GM18858 (cell line): Measurements from ENCODE around the gene BRDT.

ENCODE experiments used
- ATAC-seq: cut with Tn5 transposase; IDR thresholded peaks from one replicate; pipeline ENCODE4 v1.9.1; 2021; ENCODE audit not compliant: unreplicated experiment

Gene BRDT

DNA sequence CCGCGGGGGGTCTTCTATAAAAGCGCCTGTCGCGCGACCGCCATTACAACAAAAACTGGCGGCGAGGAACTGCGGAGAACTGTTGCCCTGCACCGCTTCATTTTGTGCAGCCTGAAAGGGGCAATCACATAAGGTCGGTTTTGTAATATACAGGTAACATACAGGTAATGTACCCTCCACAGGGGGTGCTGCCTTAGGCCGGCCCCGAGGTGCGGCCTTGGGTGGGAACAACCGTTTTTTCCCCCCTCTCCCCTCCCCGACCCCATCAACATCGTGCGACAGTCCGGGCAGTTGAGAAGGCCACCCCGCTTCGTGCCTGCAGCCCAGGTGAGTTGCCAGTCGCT is at the start of gene BRDT:
TSS of gene BRDT (plus strand) at position 46 of the 344 bp plus-strand sequence. CDS start 13,354 bp downstream, outside the sequence.
- no peak for ATAC-seq

DNA sequence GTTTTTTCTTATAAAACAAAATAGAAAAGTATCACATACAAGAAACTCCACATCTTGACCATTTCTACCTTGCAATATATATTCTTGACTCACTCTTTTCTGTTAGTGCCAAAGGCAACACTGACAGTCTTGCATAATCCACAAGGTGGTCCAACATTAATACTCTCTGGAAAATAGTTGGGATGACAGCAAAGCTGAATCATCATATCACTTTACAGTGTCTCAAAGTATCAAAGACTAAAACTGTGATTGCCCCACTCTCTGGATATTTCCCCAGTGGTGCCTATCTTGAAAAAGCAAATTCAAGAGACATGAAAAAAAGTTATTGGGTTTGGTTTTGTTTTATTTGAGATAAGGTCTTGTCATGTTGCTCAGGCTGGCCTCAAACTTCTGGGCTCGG is 48.6 kb upstream of the BRDT start:
- no peak for ATAC-seq

DNA sequence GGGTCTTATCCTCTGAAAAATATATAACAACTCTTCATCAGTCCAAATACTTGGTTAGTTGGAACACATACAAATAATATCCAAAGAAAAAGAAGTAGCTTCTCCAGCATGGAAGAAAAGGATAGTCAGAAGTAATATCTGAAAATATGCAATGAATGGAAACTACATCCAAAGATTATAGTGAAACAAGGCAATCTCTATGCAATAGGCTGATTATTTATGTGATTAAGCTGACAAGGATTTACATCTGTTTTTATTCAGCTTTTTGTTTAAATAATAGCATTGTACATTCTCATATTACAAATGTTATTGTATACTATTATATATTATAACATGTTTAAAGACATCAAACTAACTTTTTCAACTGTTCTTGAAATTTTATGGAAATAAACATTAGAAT is 48.0 kb upstream of the BRDT start:
- no peak for ATAC-seq

DNA sequence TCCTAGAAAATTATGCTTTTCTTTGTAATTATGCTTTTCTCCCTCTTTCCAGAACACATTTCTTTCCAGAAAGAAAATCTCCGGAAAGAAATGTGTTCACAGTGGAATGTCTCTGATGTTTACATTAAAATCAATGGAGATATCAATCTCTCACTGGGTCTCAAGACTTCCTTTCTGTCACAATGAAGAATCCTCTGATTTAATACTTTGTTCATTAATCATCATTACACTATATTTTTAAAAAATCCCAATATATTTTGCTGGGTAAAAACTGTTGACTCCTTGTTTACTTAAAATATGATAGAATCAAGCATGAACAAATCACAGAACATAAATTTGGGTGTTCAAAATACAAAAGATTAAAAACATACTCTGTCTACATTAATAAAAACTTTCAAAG is 36.9 kb upstream of the BRDT start:
- ATAC-seq, result no peak

DNA sequence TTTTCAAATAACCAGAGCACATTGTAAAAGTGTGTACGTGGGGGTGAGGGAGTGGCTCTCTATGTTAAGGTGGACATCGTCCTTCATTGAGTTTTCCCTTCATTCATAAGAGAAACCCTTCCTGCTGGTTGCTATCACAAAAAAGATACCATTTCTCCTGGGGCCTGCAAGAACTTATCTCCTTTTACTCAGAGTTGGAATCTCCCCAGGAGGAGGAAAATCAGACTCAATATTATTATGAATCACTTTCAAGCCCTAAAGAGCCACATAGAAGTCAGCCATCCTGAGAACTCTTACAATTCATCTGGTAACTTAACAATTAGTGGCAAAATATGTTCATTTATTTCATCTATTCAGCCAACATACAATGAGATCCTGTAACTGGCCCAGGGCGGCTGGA is 36.2 kb upstream of the BRDT start:
- no peak for ATAC-seq

DNA sequence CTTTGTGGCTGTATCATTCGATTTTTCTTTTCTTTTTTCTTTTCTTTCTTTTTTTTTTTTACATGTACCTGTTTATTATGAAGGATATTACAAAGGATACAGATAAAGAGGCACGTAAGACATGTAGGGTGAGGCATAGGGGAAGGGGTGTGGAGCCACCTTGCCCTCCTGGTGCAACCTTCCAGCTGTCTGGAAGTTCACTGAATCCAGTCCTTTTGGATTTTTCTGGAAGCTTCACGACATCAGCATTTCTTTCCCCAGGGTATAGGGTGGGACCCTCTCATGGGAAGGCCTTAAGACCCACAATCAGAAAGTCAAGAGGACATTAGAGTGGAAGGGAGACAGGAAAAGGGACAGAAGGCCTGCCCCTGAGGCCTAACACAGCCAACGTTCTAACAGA is 33.2 kb upstream of the BRDT start:
- ATAC-seq, result no peak

DNA sequence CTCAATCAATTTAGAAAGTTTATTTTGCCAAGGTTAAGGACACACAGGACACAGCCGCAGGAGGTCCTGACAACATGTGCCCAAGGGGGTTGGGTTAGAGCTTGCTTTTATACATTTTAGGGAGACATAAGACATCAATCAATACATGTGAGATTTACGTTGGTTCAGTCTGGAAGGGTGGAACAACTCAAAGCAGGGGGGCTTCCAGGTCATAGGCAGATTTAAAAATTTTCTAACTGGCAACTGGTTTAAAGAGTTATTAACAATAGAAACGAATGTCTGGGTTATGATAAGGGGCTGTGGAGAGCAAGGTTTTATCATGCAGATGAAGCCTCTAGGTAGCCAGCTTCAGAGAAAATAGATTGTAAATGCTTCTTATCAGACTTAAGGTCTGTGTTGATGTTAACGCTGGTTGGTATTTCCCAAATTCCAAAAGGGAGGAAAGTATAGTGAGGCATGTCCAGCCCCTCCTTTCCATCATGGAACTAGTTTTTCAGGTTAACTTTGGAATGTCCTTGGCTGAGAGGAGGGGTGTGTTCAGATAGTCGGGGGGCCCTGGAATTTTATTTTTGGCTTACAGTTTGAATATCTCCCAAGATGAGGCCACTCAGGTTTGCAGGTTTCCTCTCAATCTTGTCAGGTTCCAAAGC is 32.3 kb upstream of the BRDT start:
- no peak for ATAC-seq

DNA sequence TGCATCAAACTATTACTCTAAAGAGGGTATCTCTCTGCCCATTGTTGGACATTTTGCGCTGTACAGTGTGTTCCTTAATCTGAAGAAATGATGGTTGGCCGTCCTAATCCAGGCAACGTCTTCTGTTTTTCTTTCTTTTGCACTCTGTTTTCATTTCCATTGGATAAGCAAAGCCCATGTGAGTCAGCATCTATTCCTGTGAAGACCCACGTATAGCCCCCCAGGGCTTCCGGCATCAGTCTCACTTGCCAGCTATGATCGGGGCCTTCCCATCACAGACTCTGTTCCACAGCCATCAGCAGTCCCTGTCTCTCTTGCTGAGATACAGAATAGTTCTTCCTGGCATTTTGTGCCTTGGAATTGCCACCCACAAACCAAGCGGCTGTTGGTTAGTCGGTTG is 29.2 kb upstream of the BRDT start:
- no peak for ATAC-seq

DNA sequence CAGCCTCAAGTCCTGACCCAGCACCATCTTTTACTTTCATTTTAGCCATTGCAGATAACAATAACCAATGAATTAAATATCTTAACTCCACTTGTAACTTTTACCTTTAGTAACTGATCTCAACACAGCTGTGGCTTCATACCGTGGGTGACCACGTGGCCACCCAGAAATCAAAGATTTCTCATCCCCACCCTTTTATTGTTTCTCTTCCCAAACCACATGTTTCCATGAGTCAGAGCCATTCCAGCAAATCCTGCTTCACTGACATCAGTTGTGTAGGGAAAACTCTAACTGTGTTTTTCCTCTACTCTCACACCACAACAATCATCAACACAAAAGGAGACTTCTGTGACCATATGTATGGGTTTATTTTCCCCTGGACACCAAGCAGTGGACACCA is 25.1 kb upstream of the BRDT start:
- no peak for ATAC-seq

DNA sequence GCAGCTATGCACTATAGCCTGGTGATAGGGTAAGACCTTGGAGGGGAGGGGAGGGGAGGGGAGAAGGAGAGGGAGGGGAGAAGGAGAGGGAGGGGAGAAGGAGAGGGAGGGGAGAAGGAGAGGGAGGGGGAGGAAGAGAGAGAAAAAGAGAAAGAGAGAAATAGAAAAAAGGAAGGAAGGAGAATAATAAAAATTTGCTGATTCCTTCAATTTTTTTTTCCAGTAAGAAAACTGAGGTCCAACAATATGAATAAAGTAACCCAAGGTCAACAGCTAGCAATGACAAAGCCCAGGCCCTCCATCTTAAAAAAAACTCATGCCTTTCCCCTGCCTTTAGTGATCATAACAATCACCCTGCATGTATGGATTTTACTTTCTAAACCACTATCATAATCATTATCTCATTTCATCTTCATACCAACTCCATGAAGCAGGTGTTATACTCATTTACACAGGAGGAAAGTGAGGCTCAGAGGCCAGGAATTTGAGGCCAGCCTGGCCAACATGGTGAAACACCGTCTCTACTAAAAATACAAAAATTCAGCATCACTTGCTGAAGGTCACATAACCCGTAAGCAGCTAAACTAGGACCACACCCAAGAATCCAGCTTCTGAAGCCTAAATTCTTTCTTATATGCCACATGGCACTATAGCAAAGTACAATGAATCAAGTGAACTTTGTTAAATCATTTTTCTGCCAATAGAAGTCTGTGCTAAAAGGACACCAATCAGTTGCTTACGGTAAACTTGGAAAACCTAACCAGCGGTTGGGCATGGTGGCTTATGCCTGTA is 23.4 kb upstream of the BRDT start:
- ATAC-seq, result no peak

DNA sequence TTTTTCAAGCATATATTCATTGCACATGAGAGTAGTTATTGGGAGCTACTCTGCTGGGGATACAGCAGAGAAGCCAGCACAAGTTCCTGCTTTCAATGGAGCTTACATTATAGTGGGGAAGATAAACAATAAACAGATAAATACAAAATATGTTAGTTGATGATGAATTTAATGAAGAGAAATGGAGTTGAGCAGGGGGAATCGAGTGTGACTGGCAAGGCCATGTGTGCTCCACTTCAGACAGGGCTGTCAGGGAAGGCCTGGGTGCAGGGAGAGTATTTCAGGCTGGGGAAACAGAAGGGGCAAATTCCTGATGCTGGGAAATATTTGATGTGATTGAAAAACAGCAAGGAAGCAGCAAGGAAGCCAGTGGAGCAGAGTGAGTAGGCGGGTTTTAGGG is 21.2 kb upstream of the BRDT start:
- ATAC-seq, result no peak

DNA sequence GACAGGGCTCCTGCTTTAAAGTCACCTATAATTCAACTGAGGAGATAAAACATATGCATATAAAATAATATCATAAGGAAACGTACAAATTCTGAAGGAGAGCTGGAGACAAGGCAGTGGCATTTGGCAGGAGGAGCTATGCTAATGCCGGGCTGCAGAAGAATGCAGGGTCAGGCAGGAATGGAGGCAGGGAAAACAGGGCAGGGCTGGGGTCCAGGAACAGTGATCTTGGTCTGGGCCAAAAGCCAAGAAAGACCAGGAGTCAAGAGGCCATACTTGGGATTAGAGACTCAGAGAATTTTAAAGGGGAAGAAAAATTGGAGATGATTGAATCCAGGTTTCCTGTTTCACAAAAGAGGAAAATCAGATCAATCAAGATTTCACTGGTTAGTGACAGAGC is 20.0 kb upstream of the BRDT start:
- ATAC-seq, result no peak

DNA sequence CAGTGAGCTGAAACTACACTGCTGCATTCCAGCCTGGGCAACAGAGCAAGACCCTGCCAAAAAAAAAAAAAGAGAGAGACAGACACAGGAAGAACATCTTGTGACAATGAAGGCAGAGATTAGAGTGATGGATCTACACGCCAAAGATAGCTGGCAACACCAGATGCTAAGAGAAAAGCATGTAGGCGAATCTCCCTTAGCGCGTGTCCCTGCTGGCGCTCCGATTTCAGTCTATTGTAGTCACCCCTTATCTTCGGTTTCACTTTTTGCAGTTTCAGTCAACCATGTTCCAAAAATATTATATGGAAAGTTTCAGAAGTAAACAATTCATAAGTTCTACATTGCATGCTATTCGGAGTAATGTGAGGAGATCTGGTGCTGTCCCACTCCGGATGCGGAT is 11.6 kb upstream of the BRDT start:
- no peak for ATAC-seq

DNA sequence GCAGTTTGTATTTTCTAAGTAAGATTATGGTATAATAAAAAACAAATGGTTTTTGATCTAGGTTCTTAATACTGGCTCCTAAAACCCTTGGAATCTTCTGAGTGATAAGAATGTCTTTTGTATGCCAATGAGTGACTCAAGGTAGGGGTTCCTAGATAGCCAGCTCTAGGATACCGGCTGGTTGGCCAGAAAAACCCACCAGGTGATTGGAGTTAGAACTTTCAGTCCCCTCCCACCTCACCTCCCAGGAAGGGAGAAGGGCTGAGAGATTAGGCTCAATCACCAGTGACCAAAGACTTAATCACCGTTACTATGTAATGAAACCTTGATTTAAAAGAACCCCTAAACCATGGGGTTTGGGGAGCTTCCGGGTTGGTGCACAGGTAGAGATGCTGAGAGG is 8.7 kb upstream of the BRDT start:
- ATAC-seq, result no peak

DNA sequence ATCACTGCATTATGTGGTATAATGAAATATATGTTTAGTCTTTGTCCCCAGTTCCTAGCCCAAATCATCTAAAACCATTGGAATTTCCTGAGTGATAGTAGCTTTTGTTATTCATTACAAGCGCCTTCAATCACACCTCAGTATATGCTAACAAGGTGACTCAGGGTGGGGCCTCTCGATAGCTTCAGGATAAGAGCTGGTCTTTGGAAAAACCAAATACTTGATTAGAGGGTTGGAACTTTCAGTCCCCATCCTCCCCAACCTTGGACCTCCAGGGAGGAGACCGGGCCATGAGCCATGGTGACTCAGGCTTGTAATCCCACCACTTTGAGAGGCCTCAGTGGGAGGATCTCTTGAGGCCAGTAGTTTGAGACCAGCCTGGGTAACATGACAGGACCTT is 5.1 kb upstream of the BRDT start:
- no peak for ATAC-seq

DNA sequence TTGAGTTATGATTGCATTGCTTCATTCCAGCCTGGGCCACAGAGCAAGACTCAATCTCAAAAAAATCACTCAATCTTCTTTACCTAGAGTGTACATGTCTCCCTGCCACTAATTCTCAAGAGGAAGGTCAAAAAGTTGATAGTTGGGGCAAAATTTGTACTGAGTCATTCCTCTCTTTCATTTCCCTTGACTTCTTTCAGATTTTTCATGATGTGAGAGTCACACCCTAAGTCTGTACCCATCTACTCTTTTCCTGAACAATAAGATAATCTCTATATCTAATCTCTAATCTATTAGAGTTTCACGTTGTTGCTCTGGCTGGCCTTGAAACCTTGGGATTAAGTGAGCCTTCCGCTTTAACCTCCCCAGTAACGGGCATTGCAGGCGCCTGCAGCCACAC is 1.1 kb upstream of the BRDT start:
- ATAC-seq, result peak; percentile 47

DNA sequence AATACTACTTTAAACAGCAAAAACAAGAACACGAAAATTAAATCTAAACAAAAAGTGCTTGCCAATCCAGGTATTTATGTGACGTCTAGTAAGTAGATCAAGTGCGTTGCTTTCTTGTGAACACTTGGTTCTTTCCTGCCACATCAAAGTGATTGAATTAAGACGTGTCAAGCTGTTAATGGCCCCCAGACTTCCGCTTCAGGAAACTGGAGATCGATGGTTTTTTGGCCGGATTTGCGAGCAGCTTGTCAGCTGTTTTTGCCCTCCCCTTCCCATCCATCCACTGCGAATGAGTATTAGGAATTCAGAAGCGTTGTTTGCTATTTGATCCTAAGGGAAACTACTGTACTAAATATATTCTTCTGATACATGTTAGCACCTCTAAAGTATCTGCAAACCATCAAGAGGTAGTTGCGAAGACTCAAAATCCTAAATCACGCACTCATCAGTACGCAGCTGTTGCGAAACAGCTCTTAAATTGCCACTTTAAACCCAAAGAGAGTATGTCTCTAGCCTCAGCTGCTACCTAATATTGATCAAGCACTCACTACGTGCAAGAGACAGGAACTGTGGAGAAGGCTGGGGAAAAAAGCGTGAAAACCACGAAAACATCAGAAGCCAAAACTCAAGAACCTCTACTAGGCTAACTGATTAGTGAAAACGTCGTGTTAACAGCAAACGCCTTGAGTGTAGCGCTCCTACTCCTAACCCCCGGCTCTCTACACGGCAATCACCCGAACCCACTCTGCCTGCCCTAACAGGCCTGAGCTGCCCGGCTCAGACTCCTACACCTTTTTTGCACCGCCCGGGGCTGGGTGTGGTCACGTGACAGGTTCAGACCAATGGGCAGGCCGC is 473 bp upstream of the BRDT start:
- no peak for ATAC-seq

DNA sequence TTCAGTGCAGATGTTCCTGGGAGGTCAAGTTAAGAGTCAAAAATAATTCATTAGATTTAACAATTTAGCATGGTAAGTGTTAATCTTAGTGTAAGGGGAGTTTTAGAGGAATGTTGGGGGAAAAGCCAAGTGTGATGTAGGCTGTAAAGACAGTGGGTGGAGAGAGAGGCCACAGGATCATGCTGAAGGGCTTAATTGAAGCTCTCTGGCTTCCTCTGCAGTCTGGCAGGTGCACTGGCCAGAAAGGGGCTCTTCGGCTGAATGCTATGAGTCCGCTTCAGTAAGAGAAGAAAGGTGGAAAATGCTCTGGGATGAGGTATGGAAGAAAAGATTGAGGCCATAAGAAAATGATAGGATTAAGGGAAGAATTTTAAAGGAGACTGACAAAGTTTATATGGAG is 3.0 kb downstream of the BRDT start:
- no peak for ATAC-seq

DNA sequence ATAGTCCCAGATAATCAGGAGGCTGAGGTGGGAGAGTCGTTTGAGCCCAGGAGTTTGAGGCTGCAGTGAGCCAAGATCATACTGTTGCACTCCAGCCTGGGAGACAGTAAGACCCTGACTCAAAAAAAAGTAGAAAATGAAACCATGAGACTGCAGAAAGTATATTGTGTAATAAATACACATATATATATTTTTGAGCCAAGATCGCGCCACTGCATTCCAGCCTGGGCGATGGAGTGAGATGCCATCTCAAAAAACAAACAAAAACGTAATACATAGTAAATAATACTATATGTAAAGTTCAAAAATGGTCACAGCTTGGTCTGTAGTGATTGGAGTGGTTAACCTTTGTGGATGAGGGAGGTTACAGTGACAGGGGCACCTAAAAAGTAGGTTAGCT is 9.7 kb downstream of the BRDT start:
- no peak for ATAC-seq

DNA sequence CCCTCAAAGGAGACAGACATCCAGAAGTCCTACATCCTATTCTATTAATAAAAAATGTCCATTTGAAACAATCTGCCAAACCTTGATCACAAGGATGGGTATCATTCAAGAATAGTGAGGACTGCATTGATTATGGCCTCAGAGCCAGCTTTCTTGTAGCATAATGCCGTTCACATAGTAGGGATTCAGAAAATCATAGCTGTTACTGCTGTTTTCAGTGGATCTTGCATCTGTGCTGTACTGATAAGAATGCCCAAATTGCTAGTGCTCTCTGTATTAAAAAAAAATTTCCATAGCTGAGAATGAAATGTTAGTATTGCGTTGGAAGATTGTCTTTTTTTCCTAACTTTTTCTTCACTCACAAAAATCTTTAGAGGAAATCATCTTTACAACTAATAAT is 19.1 kb downstream of the BRDT start:
- no peak for ATAC-seq

DNA sequence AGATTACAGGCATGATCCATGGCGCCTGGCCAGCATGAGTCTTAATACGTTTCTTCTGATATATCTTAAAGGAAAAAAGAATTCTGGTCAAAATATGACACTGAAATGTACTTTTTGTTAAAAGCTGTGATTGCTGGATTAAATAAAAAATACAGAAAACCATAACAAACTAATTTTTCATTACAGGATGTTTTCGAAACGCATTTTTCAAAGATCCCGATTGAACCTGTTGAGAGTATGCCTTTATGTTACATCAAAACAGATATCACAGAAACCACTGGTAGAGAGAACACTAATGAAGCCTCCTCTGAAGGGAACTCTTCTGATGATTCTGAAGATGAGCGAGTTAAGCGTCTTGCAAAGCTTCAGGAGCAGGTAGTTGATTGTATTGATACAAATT is 30.2 kb downstream of the BRDT start:
- no peak for ATAC-seq

DNA sequence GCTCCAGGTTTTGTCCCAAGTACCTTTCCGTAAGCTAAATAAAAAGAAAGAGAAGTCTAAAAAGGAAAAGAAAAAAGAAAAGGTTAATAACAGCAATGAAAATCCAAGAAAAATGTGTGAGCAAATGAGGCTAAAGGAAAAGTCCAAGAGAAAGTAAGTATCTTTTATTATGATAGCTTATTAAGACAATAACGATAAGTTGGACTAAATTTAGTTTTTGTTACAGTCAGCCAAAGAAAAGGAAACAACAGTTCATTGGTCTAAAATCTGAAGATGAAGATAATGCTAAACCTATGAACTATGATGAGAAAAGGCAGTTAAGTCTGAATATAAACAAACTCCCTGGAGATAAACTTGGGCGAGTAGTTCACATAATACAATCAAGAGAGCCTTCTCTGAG is 31.5 kb downstream of the BRDT start:
- no peak for ATAC-seq
